Measurements from ENCODE around the gene GAN.

GAN gene

GRCh38 chr16:81314603-81315270 is at the start of gene GAN:
GAN (plus strand) TSS chr16:81314962; CDS start chr16:81315114, 152 bp downstream.
- peak; percentile 97 for DNase-seq (ENCODE audit: low spot score)

- no peak for DNase-seq (ENCODE audit: low spot score)
These were observed 49.7 kb upstream of the GAN start for GRCh38 chr16:81265052-81265451.

GRCh38 chr16:81265658-81266451 is 48.9 kb upstream of the GAN start:
- peak; percentile 66 for DNase-seq (ENCODE audit: low spot score)

GRCh38 chr16:81266680-81267095 is 48.1 kb upstream of the GAN start:
- DNase-seq (ENCODE audit: low spot score) = no peak

GRCh38 chr16:81268509-81268908 is 46.3 kb upstream of the GAN start:
- DNase-seq (ENCODE audit: low spot score) = no peak

- peak; percentile 38 for DNase-seq (ENCODE audit: low spot score)
These were observed 41.4 kb upstream of the GAN start for GRCh38 chr16:81273223-81273950.

- DNase-seq (ENCODE audit: low spot score) = no peak
These were observed 39.7 kb upstream of the GAN start for GRCh38 chr16:81275064-81275532.

- DNase-seq (ENCODE audit: low spot score) = no peak
These were observed 39.0 kb upstream of the GAN start for GRCh38 chr16:81275795-81276194.

- peak; percentile 83 for DNase-seq (ENCODE audit: low spot score)
These were observed 38.4 kb upstream of the GAN start for GRCh38 chr16:81276323-81276722.

GRCh38 chr16:81277541-81278080 is 37.2 kb upstream of the GAN start:
- peak; percentile 4 for DNase-seq (ENCODE audit: low spot score)

GRCh38 chr16:81278526-81278925 is 36.2 kb upstream of the GAN start:
- no peak for DNase-seq (ENCODE audit: low spot score)

- no peak for DNase-seq (ENCODE audit: low spot score)
These were observed 35.4 kb upstream of the GAN start for GRCh38 chr16:81279392-81279791.

- DNase-seq (ENCODE audit: low spot score) = no peak
These were observed 34.4 kb upstream of the GAN start for GRCh38 chr16:81280393-81280792.

GRCh38 chr16:81283044-81283443 is 31.7 kb upstream of the GAN start:
- DNase-seq (ENCODE audit: low spot score) = no peak

- DNase-seq (ENCODE audit: low spot score) = no peak
These were observed 29.7 kb upstream of the GAN start for GRCh38 chr16:81284995-81285600.

GRCh38 chr16:81286190-81286589 is 28.6 kb upstream of the GAN start:
- no peak for DNase-seq (ENCODE audit: low spot score)

GRCh38 chr16:81291117-81291516 is 23.6 kb upstream of the GAN start:
- DNase-seq (ENCODE audit: low spot score) = no peak

- DNase-seq (ENCODE audit: low spot score) = no peak
These were observed 21.8 kb upstream of the GAN start for GRCh38 chr16:81292936-81293335.

GRCh38 chr16:81293909-81294802 is 20.6 kb upstream of the GAN start:
- no peak for DNase-seq (ENCODE audit: low spot score)

- no peak for DNase-seq (ENCODE audit: low spot score)
These were observed 18.1 kb upstream of the GAN start for GRCh38 chr16:81296631-81297030.

GRCh38 chr16:81307770-81308169 is 7.0 kb upstream of the GAN start:
- DNase-seq (ENCODE audit: low spot score) = no peak
